Hepatocyte (in vitro differentiated cells): ENCODE measurements around the gene PIEZO1. TPM values are rescaled to one million over a fixed set of nuclear protein-coding genes. Genes with fewer than 3 reads are reported as not detected.

Experiments used
- DNase-seq: peaks from one replicate; pipeline ENCODE4 v3.0.0-alpha.2; 2016; ENCODE audit warnings: low spot score
- H2AFZ ChIP-seq: fragments of 200-600 bp; sonication (generic); 2 replicates; pipeline ENCODE4 v1.6.0; 2016; ENCODE audit warnings: antibody characterized with exemption, mild to moderate bottlenecking
- H3K27ac ChIP-seq: fragments of 200-600 bp; sonication (generic); 2 replicates; pipeline ENCODE4 v1.5.1; 2016; ENCODE audit warnings: mild to moderate bottlenecking
- H3K27me3 ChIP-seq: fragments of 200-600 bp; sonication (generic); 2 replicates; pipeline ENCODE4 v1.6.1; 2016
- H3K36me3 ChIP-seq: fragments of 200-600 bp; sonication (generic); replicated peaks from 2 replicates; pipeline ENCODE4 v1.5.1; 2016; ENCODE audit warnings: low read depth; ENCODE audit not compliant: insufficient read depth
- H3K4me1 ChIP-seq: fragments of 200-600 bp; sonication (generic); 2 replicates; pipeline ENCODE4 v1.5.1; 2016; ENCODE audit warnings: mild to moderate bottlenecking, moderate library complexity; ENCODE audit not compliant: insufficient read depth
- H3K4me2 ChIP-seq: fragments of 200-600 bp; sonication (generic); 2 replicates; pipeline ENCODE4 v1.6.0; 2016
- H3K4me3 ChIP-seq: fragments of 200-600 bp; sonication (generic); 2 replicates; pipeline ENCODE4 v1.5.1; 2016; ENCODE audit warnings: mild to moderate bottlenecking
- H3K79me2 ChIP-seq: fragments of 200-600 bp; sonication (generic); 2 replicates; pipeline ENCODE4 v1.6.0; 2017; ENCODE audit warnings: mild to moderate bottlenecking
- H3K9me2 ChIP-seq: fragments of 200-600 bp; sonication (generic); replicated peaks from 2 replicates; pipeline ENCODE4 v1.6.0; 2017; ENCODE audit warnings: mild to moderate bottlenecking; ENCODE audit not compliant: insufficient read depth
- H3K9me3 ChIP-seq: fragments of 200-600 bp; sonication (generic); 2 replicates; pipeline ENCODE4 v1.5.1; 2016; ENCODE audit warnings: low read depth, mild to moderate bottlenecking
- H4K20me1 ChIP-seq: fragments of 200-600 bp; sonication (generic); 2 replicates; pipeline ENCODE4 v1.6.0; 2016; ENCODE audit warnings: mild to moderate bottlenecking; ENCODE audit not compliant: insufficient read depth, poor library complexity, severe bottlenecking
- CTCF ChIP-seq: fragments of 200-600 bp; sonication (generic); IDR thresholded peaks from 2 replicates; pipeline ENCODE4 v1.5.1; 2016; ENCODE audit warnings: antibody characterized with exemption, mild to moderate bottlenecking; ENCODE audit not compliant: poor library complexity
- EZH2 ChIP-seq: fragments of 200-600 bp; sonication (generic); IDR thresholded peaks from 2 replicates; pipeline ENCODE4 v1.6.1; 2016; ENCODE audit warnings: antibody characterized with exemption, mild to moderate bottlenecking, borderline replicate concordance
- EZH2phosphoT487 ChIP-seq: fragments of 200-600 bp; sonication (generic); IDR thresholded peaks from one replicate; pipeline ENCODE4 v1.6.1; 2018; ENCODE audit warnings: antibody characterized with exemption, mild to moderate bottlenecking, low read depth, moderate library complexity; ENCODE audit not compliant: unreplicated experiment, severe bottlenecking
- WGBS: methylation state at CpG from one replicate; pipeline ENCODE4 v1.1.6; 2016; ENCODE audit warnings: low lambda C conversion rate; ENCODE audit errors: missing lambda C conversion rate; 5-methylcytosine and 5-hydroxymethylcytosine counted together
- polyA plus RNA-seq: library from polyadenylated mRNA; unstranded; fragments of >200 nt; fragmentation: Nextera tagmentation; extraction: Ambion mirVana; gene quantifications from 2 replicates; pipeline ENCODE4 v1.2.1, GENCODE V29; 2016
- total RNA-seq: library from RNA; depleted of rRNA; stranded (reverse); fragments of >200 nt; gene quantifications from 2 replicates; pipeline ENCODE4 v1.2.3, GENCODE V29; 2014

Gene PIEZO1
- total and polyA plus RNA-seq, 2 experiments from 2014 or later, result 70.6 to 77.0 TPM

- Histone ChIP-seq H3K27me3 (no peaks in the 10 kb centered on the region), H3K4me2 (no peak overlapping the region), H3K9me2 (no peaks in the 10 kb centered on the region), H2AFZ (no peak overlapping the region), H4K20me1 (peaks cover 7% of the 10 kb centered on the region), H3K36me3 (no peaks in the 10 kb centered on the region), H3K4me1 (peaks cover 23% of the 10 kb centered on the region), H3K4me3 (no peak overlapping the region), H3K79me2 (peaks cover 9% of the 10 kb centered on the region), H3K27ac (no peak overlapping the region), H3K9me3 (no peaks in the 10 kb centered on the region)
- WGBS, result 83% methylated on average over 19 of the region's 23 CpGs
- no peak for DNase-seq
- no peak for TF ChIP-seq EZH2
- TF ChIP-seq CTCF, result no peak
- no peak for TF ChIP-seq EZH2phosphoT487
These were observed 29.1 kb downstream of the PIEZO1 start for GRCh38 chr16:88755745-88756443.

GRCh38 chr16:88754912-88755744 lies 29.9 kb downstream of the PIEZO1 start:
- DNase-seq, result peak; percentile 68
- Histone ChIP-seq H3K4me2 (no peak overlapping the region), H3K27ac (no peak overlapping the region), H3K4me1 (peaks cover 16% of the 10 kb centered on the region), H3K27me3 (no peaks in the 10 kb centered on the region), H3K9me3 (no peaks in the 10 kb centered on the region), H3K79me2 (peaks cover 9% of the 10 kb centered on the region), H2AFZ (no peak overlapping the region), H3K4me3 (no peak overlapping the region), H4K20me1 (peaks cover 7% of the 10 kb centered on the region), H3K9me2 (no peaks in the 10 kb centered on the region), H3K36me3 (no peaks in the 10 kb centered on the region)
- TF ChIP-seq EZH2 (no peak), EZH2phosphoT487 (no peak), CTCF (peak; percentile 48)
- 70% methylated on average over 34 of the region's 42 CpGs for WGBS

GRCh38 chr16:88754109-88754911 lies 30.7 kb downstream of the PIEZO1 start:
- peaks cover 7% of the 10 kb centered on the region for H4K20me1 ChIP-seq
- H3K9me3 ChIP-seq, result no peaks in the 10 kb centered on the region
- H3K4me1 ChIP-seq, result peaks cover 7% of the 10 kb centered on the region
- H3K27me3 ChIP-seq, result no peaks in the 10 kb centered on the region
- no peak overlapping the region for H2AFZ ChIP-seq
- TF ChIP-seq EZH2 (no peak), CTCF (no peak), EZH2phosphoT487 (no peak)
- 95% methylated on average over 28 of the region's 28 CpGs for WGBS
- no peak overlapping the region for H3K27ac ChIP-seq
- peaks cover 7% of the 10 kb centered on the region for H3K79me2 ChIP-seq
- DNase-seq, result no peak
- no peak overlapping the region for H3K4me2 ChIP-seq
- H3K9me2 ChIP-seq, result no peaks in the 10 kb centered on the region
- no peak overlapping the region for H3K4me3 ChIP-seq
- no peaks in the 10 kb centered on the region for H3K36me3 ChIP-seq
